ENCODE results near the gene TMX4.

Gene TMX4

DNA sequence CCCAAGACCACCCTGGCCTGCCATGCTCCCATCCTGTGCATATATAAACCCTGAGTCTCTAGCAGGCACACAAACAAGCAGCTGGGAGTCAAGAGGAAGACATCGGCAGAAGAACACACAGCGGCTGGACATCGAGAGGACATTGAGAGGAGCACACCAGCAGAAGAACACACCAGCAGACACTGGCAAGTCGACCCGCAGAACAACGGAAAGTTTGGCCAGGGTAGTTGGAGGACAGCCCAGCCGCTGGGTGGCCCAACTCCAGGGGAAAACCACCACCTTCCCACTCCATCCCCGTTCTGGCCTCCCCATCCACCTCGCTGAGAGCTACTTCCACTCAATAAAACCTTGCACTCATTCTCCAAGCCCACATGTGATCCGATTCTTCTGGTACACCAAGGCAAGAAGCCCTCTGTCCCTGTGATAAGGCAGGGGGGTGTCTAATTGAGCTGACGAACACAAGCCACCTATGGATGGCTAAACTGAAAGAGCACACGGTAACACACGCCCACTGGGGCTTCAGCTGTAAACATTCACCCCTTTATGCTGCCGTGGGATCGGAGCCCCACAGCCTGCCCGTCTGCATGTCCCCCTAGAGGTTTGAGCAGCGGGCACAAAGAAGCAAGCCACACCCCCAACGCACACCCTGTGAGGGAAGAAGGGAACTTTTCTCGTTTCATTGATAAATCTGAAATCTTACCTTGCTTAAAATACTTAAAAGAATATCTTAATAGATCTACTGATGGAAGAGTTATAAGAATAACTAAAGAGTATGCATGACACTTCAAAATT, 13.8 kb downstream of the TMX4 start:
- no peak for DNase-seq (ENCODE audit: low read depth)
- TF ChIP-seq, protein P1, sequence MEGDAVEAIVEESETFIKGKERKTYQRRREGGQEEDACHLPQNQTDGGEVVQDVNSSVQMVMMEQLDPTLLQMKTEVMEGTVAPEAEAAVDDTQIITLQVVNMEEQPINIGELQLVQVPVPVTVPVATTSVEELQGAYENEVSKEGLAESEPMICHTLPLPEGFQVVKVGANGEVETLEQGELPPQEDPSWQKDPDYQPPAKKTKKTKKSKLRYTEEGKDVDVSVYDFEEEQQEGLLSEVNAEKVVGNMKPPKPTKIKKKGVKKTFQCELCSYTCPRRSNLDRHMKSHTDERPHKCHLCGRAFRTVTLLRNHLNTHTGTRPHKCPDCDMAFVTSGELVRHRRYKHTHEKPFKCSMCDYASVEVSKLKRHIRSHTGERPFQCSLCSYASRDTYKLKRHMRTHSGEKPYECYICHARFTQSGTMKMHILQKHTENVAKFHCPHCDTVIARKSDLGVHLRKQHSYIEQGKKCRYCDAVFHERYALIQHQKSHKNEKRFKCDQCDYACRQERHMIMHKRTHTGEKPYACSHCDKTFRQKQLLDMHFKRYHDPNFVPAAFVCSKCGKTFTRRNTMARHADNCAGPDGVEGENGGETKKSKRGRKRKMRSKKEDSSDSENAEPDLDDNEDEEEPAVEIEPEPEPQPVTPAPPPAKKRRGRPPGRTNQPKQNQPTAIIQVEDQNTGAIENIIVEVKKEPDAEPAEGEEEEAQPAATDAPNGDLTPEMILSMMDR (conservative IDR thresholded peaks at IDR 0.05; ENCODE audit: control insufficient read depth, insufficient read depth, low read depth, low read length): no peak

GRCh38 chr20:8005033-8005432, 14.5 kb downstream of the TMX4 start:
- no peak overlapping the region for H3K4me3 ChIP-seq (ENCODE audit: control insufficient read depth, low read depth, low read length)
- DNase-seq (ENCODE audit: low read depth): no peak
- TF ChIP-seq, protein P1 (conservative IDR thresholded peaks at IDR 0.05; ENCODE audit: control insufficient read depth, insufficient read depth, low read depth, low read length): no peak

More for the DNA sequence above, 13.8 kb downstream of the TMX4 start:
- H3K4me3 ChIP-seq (ENCODE audit: control insufficient read depth, low read depth, low read length): no peak overlapping the region

GRCh38 chr20:8002056-8002455, 17.5 kb downstream of the TMX4 start:
- H3K4me3 ChIP-seq (ENCODE audit: control insufficient read depth, low read depth, low read length): no peak overlapping the region
- no peak for DNase-seq (ENCODE audit: low read depth)
- TF ChIP-seq, protein P1 (conservative IDR thresholded peaks at IDR 0.05; ENCODE audit: control insufficient read depth, insufficient read depth, low read depth, low read length): no peak

- no peak overlapping the region for H3K4me3 ChIP-seq (ENCODE audit: control insufficient read depth, low read depth, low read length)
- TF ChIP-seq, protein P1 (conservative IDR thresholded peaks at IDR 0.05; ENCODE audit: control insufficient read depth, insufficient read depth, low read depth, low read length): no peak
- DNase-seq (ENCODE audit: low read depth): no peak
These were observed 18.8 kb downstream of the TMX4 start for GRCh38 chr20:8000796-8001195.

DNA sequence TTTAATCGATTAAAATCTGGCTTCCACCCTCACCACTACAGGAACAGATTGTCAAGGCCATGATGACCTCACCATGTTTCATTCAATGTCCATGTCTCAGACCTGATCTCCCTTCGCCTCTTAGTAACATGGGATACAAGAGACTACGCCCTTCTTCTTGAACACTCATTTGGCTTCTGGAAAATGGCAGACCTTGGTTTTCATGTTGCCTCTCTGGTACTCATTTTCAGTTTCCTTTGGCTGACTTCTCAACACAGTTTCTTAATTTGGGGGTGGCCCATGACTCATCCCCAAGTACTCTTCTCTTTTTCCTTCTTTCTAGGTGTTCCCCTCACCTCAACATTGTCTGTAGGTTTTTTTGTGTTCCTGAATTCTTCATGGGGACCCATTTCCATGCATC, 22.7 kb downstream of the TMX4 start:
- peak; percentile 31 for DNase-seq (ENCODE audit: low read depth)
- TF ChIP-seq, protein P1 (conservative IDR thresholded peaks at IDR 0.05; ENCODE audit: control insufficient read depth, insufficient read depth, low read depth, low read length): no peak
- no peak overlapping the region for H3K4me3 ChIP-seq (ENCODE audit: control insufficient read depth, low read depth, low read length)

DNA sequence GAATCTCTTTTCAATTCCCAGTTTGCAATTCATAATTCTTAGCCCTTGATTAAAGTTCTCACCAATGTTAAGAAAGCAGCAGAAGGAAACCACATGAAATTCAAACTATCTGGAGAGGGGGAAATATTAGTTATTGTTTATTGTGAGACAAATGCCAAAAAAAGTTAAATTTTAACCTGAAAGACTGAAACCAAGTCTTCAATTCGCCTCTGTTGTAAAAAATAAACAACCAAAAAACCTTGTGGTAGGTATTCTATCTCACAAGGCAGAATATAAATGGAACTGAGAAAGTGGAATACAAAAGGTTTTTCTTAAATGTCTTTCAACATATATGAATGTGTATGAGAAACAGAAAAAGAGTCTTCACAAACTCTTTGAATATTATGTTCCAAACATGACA, 24.8 kb downstream of the TMX4 start:
- TF ChIP-seq, protein P1 (conservative IDR thresholded peaks at IDR 0.05; ENCODE audit: control insufficient read depth, insufficient read depth, low read depth, low read length): no peak
- no peak overlapping the region for H3K4me3 ChIP-seq (ENCODE audit: control insufficient read depth, low read depth, low read length)
- no peak for DNase-seq (ENCODE audit: low read depth)
